NB4 (cell line): ENCODE measurements around the gene USP20.

Source experiments
- CTCF ChIP-seq: IDR thresholded peaks from one replicate; pipeline ENCODE4 v1.5.1; 2012; ENCODE audit warnings: low read depth, low read length
- POLR2A ChIP-seq: IDR thresholded peaks from 2 replicates; pipeline ENCODE4 v1.6.1; 2011; ENCODE audit warnings: mild to moderate bottlenecking; ENCODE audit not compliant: insufficient read length; ENCODE audit errors: extremely low read depth

DNA sequence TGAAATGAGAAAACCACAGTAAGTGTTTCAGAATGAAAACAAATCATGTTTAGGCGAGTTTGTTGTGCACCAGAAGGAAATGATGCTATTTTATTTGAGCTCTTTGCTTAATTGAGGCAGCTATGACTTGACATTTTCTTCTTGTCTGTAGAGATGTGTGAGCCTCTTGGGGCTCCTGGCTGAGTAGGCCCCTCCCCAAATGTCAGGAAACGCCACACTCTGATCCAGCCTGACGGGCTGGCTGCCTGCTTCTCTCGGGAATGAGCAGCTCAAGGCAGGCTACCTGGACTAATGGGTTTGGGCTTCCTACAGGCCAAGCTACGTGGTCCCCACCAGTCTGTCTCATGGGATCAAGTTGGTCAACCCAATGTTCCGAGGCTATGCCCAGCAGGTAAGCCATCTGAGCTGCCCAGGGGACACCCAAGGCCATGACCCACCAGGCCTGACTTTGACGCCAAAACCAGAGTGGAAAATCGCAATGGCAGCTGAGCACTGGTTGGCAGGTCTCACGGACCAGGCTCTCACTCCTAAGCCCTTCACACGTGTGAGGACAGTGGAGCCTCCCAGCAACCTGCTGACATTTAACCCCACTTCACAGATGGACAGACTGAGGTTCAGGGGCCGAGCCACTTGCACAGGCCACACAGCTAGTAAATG is 29.9 kb downstream of the USP20 start:
- TF ChIP-seq POLR2A, result no peak
- TF ChIP-seq CTCF, result no peak
